HG03558 (cell line): Measurements from ENCODE around the gene SIRPG.
"Not testable (repeated sequence)": the region's sequence is repeated elsewhere in the genome, so short reads cannot be mapped to it uniquely, and the experiment has no call there.

Experiments
- ATAC-seq: cut with Tn5 transposase; IDR thresholded peaks from one replicate; pipeline ENCODE4 v1.9.1; 2021; ENCODE audit warnings: moderate number of reproducible peaks; ENCODE audit not compliant: unreplicated experiment; ENCODE audit errors: extremely low read depth

SIRPG gene

GRCh38 chr20:1616858-1617434 is 40.6 kb downstream of the SIRPG start:
- ATAC-seq: no peak

GRCh38 chr20:1610404-1610803 is 47.2 kb downstream of the SIRPG start:
- ATAC-seq: not testable (repeated sequence)

GRCh38 chr20:1608678-1609347 is 48.8 kb downstream of the SIRPG start:
- ATAC-seq: not testable (repeated sequence)

- no peak for ATAC-seq
These were observed 56.8 kb downstream of the SIRPG start for GRCh38 chr20:1600736-1601135.

- ATAC-seq: no peak
These were observed 62.2 kb downstream of the SIRPG start for GRCh38 chr20:1595333-1595732.

GRCh38 chr20:1588533-1589460 is 68.8 kb downstream of the SIRPG start:
- no peak for ATAC-seq

GRCh38 chr20:1587781-1588532 is 69.6 kb downstream of the SIRPG start:
- no peak for ATAC-seq

- ATAC-seq: no peak
These were observed 78.1 kb downstream of the SIRPG start for GRCh38 chr20:1579488-1579887.
